Fibroblast of skin of right biceps (primary cell): Measurements from ENCODE around the gene ITPK1.
"Not testable (repeated sequence)": the region's sequence is repeated elsewhere in the genome, so short reads cannot be mapped to it uniquely, and the experiment has no call there.

Experiments used
- DNase-seq: peaks from one replicate; pipeline ENCODE4 v3.0.0-alpha.2; 2013

Gene ITPK1

DNA sequence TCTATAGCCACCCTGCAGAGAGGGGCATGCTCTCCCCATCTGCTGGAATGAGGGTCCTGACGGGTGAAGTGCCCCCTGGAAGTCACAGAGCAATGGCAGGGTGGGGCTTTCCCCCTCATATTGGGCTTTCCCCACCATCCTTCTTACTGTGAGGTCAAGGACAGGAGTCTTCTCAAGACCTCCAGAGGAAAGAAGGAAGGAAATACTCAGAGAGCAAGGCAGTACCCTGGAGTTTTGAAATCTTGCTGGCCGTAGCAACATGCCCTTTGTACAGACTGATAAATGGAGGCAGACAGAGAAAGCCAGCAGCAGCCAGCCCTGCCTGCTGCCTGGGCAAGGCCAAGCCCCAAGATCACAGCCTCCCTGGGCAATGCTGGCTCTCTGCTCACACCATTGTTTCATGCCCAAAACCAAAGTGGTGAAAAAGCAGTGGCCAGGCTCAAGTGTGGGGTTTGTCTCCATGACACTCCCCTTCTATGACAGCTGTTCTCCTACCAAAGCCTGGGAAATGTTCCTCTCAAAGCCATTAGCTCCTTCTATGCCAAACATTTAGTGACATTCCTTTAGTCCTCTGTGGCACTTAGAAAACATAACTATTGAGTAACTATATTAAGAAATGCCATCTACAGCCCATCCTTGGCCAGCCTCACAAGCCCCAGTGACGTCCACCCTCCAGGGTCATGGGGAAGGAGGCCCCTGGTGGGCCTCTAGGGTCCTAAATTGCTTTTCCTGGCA, 13.2 kb upstream of the ITPK1 start:
- DNase-seq: no peak

DNA sequence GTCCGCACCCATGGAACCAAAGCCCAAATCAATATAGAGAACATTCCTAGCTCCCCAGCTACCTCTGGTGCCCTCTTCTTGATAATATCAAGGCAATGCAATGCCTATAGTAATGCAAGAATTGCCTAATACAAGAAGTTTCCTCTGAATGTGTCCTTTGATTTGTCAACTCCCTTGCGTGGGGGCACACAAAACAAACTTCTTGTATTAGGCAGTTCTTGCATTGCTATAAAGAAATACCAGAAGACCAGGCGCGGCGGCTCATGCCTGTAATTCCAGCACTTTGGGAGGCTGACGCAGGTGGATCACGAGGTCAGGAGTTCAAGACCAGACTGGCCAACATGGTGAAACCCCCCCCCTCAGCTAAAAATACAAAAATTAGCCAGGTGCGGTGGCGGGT, 10.4 kb upstream of the ITPK1 start:
- DNase-seq: no peak

DNA sequence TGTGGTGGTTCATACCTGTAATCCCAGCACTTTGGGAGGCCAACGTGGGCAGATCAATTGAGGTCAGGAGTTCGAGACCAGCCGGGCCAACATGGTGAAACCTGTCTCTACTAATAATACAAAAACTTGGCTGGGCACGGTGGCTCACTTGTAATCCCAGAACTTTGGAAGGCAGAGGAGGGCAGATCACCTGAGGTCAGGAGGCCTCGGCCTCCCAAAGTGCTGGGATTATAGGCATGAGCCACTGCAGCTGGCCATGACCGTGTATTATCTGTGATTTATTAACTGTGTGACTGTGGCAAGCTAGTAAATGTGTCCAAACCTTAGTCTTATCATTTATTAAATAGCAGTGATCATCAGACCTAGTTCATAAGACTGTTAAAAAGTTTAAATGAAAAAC, 7.1 kb upstream of the ITPK1 start:
- DNase-seq: no peak

DNA sequence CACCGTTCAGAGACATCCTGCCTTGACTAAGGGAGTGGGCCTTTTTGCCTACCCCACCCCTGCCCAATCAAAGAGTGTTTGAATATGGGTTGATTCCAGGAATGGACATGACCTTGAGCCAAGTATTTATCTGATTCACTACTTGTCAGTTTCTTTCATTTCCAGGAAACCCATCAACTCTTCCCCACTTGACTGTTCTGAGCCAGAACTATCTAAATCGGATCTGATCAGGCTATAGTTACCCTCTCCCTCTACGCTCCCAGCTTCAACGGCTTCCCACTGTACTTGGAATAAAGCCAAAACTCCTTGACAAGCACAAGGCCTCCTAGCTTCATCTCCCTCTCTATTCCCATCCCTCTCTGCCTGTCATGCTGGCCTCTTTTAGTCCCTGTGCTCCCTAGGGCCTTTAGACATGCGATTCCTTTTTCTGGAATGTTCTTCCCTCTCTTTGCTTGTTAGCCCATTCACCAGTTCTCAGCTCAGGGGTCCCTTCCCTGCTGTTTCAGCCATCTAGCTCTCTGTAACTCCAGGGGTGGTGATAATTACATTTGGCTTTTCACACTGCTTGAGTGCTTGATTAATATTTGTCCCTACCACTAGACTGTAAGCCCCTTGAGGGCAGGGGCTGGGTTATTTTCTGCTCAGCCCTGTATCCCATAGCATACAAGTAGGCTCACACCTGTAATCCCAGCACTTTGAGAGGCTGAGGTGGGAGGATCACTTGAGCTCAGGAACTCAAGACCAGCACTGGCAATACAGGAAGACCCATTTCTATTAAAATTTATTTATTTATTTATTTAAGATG, 5.5 kb upstream of the ITPK1 start:
- no peak for DNase-seq

DNA sequence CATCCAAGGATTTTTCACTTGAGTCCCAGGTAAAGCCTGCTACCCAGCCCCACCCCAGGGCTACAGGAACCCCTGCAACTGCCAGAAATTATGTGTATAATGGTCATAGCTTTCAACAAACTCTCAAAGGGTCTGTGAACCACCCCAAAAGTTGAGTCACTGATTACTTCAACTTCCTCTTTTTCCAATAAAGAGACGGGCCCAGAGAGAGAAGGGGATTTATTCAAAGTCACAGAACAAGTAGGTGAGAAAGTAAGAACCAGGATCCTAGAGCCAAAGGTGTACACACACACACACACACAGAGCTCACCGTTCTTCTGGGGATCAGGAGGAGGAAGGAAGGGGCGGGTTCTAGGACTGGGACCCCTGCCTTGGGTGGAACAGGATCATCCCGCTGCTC, 4.8 kb upstream of the ITPK1 start:
- DNase-seq: no peak

DNA sequence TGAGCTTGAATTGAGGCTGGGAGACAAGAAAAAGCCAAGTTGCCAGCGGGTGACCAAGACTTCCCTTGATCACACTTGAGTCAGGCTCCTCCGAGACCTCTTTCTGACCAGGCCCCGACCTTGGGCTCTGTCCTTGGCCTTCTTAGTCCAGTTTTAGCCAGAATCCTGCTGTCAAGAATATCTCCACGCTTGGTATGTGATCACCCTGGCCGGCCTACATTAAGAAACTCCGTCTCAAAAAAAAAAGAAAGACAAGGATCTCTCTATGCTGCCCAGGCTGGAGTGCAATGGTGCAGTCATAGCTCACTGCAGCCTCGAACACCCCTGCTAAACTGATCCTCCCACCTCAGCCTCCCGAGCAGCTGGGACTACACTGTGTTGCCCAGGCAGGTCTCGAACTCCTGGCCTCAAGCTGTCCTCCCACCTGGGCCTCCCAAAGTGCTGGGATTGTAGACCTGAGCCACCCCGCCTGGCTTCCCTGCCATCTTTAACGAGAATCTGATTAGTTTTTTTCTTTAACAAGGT, 1.0 kb upstream of the ITPK1 start:
- no peak for DNase-seq

DNA sequence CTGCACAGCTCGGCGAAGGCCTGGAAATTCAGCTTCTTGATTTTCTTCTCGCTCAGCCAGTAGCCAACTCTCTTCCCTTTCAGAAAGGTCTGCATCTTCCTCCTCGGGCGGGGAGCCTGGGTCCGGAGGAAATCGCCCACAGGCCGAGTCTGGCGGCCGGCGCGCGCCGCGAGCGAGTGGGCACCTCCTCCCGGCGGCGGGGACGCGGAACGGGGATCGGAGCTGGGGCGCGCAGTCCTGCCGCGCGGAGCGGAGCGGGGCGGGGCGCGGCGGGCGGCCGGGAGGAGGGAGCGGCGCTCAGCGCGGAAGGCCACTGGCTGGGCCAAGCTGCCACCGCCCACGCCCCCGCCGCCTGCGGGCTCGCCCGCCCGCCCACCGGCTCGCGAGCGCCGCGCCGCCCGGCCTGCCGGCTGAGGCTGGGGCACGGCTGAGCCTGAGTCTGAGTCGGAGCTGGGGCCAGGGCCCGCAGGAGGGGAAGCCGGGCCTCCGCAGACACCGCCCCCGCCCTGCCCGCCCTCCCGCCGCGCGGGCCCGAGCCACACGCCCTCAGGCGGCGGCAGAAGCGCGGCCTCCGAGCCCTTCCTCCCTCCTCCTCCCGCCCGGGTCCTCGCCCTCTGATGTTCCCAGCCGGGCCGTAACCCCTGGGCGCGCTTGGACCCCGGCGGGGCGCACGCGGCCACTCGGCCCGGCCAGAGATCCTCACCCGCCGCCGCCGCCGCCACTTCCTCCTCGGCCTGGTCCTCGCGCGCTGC, 480 bp downstream of the ITPK1 start:
- peak; percentile 88 for DNase-seq

DNA sequence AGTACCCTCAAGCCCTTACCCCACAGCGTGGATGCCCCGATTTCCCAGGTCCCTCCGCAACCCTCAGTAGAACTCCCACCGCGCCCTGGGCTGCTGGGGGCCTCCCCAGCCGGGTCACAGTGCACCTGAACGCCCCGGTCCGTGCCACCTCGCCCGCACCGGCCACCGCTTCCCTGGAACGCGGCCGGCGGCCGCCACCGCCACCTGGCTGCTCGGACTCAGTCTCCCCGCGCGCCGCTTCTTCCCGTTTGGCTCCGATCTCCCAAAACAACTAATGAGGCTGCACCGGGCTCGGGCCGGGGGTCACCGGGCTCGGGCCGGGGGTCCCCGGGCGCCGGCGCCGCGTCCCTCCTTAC, 1.0 kb downstream of the ITPK1 start:
- DNase-seq: no peak

DNA sequence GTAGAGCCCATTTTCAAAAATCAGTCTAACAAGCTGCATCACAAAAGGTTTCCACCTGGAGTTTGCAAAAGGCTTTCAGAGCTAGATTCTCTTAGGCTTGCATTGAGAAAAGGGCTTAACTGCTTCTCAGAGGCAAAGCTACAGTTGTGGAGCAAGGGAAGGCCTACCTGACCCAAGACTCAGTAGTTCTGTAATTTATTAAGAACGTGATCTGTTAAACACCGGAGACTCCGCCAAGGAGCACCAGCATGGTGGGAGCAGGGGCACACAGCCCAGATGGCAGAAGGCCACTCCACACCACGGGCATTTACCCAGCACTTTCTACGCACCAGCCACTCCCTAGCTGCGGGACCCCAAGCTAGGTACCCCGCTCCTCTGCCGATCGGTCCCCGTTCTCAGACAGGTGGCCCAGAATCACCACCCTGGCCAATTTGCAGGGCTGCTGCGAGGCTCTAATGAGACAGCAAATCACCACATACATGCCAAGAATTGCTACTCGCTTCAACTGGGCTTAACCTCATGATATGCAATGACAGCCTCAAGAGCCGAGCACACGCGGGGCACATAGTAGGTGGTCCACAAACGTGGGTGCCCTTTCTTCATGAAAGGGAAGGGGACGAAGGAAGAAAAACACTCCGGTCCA, 1.5 kb downstream of the ITPK1 start:
- DNase-seq: no peak

DNA sequence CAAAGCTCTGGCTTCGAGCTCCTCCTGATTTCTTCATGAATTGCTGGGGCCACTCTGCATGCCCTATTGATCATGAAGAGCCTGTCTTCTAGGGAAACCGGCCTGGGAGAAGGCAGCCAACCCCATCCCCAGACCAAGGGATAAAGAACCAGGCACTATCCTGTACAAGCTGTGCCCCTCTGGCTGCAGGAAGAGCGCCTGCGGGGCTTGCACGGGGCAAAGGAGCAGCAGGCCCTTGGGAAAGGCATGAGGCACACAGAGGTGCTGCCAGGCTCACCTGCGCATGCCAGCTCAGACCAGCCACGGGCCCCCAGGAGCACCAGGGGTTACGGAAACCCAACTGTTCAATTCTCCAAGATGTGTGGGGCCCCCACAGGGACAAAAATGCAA, 2.1 kb downstream of the ITPK1 start:
- no peak for DNase-seq

DNA sequence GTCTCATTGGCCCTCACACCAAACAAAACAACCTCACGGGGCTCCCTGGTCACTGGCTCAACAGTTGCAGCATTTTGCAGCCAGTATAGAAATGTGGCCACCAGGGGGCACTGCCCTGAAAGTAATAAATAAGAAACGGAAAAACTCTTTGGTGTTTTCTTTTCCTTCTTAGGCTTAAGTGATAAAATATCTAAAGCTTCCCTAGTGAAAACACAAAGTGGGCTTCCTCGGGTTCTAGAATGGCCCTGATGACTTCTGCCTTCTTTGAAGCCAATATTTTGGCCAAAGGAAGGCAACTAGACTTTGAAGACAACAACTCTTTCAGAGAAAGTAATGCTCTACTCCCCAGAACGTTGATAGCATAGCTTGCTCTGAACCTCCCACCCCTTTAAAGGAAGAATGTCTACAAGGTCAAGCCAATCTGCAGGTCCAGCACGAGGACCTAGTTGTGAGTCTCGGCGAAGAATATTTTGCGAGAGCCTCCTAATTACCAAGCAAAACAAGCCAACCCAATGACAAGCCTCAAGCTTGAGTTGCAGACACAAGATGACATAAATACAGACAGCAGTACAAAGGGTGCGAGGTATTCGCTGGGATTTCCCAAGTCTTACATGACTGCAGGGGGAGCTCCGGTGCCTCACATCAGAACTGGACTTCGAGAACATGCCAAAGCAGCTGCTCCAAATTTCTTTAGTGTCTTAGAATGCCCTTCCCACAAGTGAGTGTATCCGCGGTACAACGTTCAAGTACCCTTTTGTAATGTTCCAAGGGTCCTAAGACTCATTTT, 2.6 kb downstream of the ITPK1 start:
- DNase-seq: peak; percentile 70

DNA sequence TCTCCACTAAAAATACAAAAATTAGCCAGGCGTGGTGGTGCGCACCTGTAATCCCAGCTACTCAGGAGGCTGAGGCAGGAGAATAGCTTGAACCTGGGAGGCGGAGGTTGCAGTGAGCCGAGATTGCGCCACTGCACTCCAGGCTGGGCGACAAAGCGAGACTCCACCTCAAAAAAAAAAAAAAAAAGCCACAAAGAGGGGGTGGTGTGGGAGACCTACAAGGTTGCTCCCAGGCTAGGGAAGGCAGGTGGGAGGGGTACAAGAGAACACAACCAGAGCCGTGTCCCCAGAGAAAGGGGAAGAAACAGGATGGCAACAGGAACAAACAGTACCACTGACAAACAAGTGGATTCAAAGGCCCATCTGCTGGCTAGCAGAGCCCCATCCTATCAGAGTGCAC, 4.2 kb downstream of the ITPK1 start:
- not testable (repeated sequence) for DNase-seq

DNA sequence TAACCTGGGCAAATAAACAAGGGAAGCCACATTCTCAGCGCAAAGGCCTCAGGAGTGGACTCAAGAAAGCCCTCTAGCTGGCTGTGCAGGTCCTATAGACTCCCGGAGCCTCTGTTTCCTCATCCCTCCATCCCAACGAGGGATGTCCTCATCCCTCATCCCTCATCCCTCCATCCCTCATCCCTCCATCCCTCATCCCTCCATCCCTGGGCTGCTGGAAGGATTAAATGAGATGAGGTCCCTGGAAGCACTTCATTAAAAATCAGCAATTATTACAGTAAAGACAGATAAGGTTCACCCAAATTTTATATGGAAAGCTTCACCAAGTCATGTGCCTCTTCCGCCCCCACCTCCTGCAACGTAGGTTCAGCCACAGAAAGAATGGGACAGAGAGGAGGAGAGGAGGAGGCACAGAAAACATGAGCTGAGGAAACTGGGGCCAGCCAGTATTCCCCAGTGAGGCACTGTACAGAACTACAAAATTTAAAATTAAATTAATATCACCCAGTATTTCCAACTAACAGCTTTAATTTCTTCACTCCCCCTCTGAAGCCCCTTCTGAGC, 4.8 kb downstream of the ITPK1 start:
- no peak for DNase-seq

DNA sequence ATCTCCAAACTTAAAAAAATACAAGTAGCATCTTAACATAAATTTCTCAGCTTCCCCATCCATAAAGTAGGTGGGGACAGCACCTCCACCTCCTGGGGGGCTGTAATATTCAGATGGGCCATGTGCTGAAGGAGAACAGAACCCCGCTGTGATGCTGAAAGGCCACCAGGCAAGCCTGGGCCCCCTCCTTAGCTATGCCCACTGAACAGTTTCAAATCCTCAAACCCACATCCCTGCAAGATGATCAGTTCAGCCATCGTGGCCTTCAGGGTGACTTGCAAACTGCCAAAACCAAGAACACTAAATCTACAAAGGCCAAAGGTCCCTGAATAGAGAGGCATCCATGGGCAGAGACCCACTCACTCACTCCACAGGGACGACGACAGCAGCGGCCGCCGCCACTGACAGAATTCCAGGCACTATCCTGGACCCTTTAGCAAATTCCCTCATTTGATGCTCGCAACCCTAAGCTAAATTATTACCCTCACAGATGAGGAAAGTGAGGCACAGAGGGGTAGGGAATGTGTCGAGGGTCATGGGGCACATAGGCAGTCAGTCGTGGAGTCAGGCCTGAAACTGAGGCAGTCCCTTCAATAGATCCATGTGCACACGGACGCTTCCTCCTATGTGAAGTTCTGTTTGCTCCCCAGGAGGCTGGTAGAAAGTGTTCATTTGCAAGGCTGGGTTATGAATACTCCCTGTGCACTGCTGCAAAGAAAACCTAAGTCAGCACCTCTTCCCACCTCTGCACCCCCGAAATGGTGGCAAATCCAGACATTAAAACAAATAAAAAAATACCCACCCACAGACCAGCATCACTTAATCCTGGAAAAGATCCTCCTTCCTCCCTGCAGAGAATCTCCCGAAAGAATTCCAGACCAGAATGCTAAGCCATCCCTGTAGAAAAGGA, 5.9 kb downstream of the ITPK1 start:
- DNase-seq: no peak

DNA sequence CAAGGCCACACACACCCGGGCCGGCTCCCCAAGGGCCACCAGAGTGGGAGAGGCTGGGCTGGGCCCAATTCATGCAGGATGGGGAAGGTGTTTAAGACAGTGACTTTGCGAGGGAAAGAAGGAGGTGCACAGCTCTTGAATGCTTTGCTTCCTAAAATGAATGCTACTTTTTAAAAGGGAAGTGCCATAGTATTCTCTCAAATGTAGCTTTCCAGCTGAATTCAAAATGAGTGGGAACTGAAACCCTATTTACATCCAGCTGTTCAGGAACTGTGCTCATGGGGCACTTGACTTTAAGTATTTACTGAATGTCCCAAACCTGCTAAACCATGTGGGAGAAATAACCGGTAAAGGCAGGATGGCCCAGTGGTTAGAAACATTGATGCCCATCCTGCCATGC, 7.6 kb downstream of the ITPK1 start:
- no peak for DNase-seq

DNA sequence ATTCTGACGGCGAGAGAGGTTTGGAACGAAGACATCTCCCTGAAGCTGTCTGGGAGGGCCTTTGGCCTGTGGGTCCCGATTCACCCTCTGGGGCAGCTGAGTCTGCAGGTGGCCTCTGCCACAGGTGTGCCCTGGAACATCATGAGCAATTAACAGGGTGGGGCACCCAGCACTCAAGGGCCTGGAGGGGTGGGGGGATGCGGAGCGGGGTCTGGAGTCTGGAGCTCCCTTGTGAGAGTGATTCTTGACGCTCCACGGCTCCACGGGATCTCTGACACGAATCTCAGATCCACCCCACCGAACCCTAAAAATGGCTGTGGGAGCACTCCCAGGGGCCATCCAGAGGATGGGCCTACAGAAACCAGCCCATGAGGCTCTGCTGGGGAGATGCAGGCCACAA, 8.3 kb downstream of the ITPK1 start:
- no peak for DNase-seq

DNA sequence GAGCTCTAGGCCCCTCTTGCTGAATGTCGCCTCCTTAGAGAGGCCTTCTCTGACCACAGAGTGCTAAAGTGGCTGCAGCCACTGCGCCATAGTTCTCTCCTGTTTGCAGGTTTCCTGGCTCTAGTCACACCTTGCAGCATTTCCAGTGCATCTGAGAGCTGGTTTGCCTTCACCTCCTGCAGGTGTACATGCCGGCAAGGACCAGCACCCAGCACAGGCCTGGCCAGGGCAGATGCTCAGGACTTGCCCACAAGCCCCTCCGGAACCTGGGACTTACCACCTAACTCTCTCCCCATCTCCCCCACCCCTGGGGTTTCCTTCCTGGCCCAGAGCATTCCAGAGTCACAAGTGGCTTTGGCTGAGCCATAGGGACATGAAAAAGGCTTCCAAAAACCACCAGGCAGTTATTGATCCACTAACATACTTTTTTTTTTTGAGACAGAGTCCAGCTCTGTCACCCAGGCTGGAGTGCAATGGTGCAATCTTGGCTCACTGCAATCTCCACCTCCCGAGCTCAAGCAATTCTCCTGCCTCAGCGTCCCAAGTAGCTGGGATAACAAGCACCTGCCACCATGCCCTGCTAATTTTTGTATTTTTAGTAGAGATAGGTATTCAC, 9.1 kb downstream of the ITPK1 start:
- no peak for DNase-seq

DNA sequence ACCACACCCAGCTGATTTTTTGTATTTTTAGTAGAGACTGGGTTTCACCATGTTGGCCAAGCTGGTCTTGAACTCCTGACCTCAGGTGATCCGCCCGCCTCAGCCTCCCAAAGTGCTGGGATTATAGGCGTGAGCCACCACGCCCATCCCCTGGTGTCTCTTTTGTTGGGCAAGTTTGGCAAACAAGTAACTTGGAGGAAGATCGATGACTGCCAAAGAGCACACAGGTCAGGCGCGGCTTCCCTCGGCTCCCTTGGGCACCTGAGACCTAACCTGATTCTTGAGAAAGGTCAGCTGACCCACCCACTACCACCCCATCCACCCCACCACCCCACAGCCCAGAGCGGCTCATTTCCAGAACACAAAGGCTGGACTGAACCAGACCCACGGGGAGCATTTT, 9.9 kb downstream of the ITPK1 start:
- DNase-seq: not testable (repeated sequence)

DNA sequence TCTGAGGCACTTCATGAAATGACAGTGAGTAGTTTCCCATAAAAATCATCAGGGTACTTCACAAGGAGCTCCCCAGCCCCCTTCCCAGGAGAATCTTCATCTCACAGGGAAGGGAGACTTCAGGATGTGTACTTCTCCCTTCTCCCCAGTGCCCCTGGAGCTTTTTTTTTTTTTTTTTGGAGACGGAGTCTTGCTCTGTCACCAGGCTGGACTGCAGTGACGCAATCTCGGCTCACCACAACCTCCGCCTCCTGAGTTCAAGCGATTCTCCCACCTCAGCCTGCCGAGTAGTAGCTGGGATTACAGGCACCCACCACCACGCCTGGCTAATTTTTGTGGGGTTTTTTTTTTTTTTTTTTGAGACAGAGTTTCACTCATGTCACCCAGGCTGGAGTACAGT, 10.4 kb downstream of the ITPK1 start:
- DNase-seq: peak; percentile 80

DNA sequence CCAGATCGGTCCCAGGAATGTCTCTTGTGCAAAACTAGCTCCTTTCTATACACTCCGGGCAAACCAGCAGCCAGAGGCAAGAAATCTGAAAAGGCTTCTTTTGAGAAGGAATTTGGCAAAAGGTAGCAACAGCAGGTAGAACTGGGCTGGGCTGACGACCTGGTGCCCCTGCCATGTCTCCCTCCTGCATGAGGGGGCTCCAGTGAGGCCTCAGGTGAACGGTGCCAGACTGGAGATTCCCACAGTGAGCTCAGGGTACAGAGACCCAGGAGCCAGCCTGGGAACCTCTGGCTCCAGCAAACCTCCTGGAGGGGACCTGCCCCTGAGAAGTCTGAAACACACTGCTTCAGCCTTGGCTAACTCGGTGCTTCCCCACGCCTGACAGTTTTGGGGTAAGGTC, 10.8 kb downstream of the ITPK1 start:
- no peak for DNase-seq
